GM18526 (cell line): ENCODE results near the gene SMIM5.

ENCODE experiments used
- POLR2A ChIP-seq: IDR thresholded peaks from 3 replicates; pipeline ENCODE4 v1.6.1; 2011; ENCODE audit not compliant: insufficient read length; ENCODE audit errors: extremely low read depth

The SMIM5 gene

DNA sequence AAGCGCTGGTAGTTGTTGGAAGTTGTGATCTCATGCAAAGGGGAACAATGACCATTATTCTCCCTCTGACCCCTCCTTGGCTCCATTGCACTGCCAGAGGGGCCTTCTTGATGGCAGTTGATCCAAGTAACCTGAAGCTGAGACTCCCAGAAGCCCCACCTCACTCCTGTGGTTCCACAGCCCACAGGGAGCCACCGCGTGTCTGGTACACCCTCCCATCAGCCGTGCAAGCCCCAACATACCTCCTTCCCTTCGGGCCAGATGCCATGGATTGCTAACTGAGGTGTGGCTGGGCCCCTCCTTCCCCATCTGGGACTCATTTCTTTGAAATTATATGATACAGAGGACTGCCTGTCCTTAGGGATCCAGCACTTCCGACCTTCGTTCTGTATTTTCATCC lies 51.7 kb downstream of the SMIM5 start:
- TF ChIP-seq POLR2A = no peak

DNA sequence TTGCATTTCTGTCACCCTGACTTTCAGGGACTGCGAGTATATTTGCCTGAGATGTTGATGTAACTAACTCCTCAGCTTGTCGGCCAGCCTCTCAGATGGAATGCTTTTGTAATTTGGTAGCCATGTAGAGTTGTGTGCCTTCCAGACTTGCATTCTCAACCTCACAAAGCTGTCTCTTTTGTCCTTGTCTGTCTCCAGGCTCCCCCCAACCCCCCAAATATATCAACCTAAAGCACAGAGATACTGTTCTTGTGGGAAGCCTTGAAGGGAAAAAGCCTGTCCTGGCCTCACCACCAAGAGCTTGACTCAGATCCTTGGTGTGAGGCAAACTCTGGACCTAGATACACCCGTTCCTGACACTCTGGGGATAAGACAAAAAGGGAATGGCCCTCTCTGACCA lies 52.3 kb downstream of the SMIM5 start:
- no peak for TF ChIP-seq POLR2A

DNA sequence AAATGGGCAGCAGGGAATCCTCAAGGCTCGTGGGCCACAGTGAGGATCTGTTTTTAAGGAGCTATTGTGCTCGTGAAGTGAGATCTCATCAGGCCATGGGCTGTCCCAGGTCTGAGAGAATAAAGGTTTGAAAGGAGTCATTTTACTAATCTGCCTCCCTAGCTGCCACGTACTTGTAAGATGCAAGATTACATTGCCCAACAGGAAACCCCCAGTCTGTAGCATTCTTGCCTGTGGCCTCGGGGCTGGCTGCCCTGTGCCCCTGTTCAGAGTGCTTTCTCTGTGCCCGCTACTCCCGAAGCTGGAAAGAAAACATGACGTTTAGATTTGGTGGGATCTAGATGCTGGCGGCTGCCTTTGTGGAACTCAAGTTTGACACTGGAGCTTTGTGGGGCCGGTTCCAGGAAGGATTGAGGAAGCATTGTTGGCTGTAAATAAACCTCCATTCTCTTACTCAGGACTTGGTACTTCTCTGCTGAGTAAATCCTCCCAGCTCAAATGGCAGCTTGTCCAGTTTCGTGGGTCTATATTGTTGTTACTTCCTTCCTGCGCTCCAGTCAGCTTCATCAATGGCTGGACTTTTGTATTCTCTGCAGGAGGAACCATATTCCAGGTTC lies 55.1 kb downstream of the SMIM5 start:
- no peak for TF ChIP-seq POLR2A

DNA sequence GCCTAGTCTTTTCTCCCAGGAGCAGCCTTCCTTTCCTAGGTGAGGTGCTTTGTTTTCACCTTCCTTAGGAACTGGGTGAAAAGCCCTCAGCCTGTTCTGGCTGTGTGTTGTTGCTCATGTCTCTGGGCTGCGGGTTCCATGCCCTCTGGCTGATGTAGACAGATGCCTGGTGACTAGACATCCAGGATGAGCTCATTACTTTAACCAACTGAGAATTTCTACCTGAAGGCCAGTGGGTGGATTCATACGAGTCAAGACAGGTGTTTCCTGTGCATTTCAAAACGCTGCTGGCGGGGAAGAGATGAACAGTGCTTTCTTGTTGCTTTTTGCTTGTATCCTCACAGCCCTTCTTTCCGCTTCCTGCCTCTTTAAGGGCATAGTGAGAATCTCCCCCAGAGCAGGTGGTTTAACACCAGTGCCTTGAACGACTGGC lies 56.2 kb downstream of the SMIM5 start:
- no peak for TF ChIP-seq POLR2A
